ENCODE data around the gene TAF6. TPM values are rescaled to one million over a fixed set of nuclear protein-coding genes. Genes with fewer than 3 reads are reported as not detected.

The TAF6 gene
- total RNA-seq, 1 donor from 2014 or later = 80.5 TPM

- no peak for TF ChIP-seq CTCF (IDR thresholded peaks at IDR 0.05; ENCODE audit: insufficient read depth, low read length, poor library complexity, severe bottlenecking)
- no peaks in the 10 kb centered on the region for H3K27me3 ChIP-seq (ENCODE audit: control insufficient read depth, insufficient read depth, low read length)
- peaks cover 3% of the 10 kb centered on the region for H3K36me3 ChIP-seq (ENCODE audit: control insufficient read depth, insufficient read depth, low read length)
- no peak for DNase-seq (ENCODE audit: low read depth)
- no peak overlapping the region for H3K4me3 ChIP-seq (ENCODE audit: low read depth, low read length)
Measured at GRCh38 chr7:100061518-100062193, 57.5 kb downstream of the TAF6 start.

- no peak for TF ChIP-seq CTCF (IDR thresholded peaks at IDR 0.05; ENCODE audit: insufficient read depth, low read length, poor library complexity, severe bottlenecking)
- H3K36me3 ChIP-seq (ENCODE audit: control insufficient read depth, insufficient read depth, low read length) = peaks cover 3% of the 10 kb centered on the region
- no peak overlapping the region for H3K4me3 ChIP-seq (ENCODE audit: low read depth, low read length)
Measured at GRCh38 chr7:100059251-100059739, 59.9 kb downstream of the TAF6 start.

More at GRCh38 chr7:100059251-100059739, 59.9 kb downstream of the TAF6 start:
- DNase-seq (ENCODE audit: low read depth) = no peak
- no peaks in the 10 kb centered on the region for H3K27me3 ChIP-seq (ENCODE audit: control insufficient read depth, insufficient read depth, low read length)

Other genes with a start within 250 kb of the TAF6 start
- gene OR2AE1, start 242.3 kb downstream of the TAF6 start, total RNA-seq = not detected in 2 replicates
- 32.6 and 36.0 TPM in 2 replicates for gene TRIM4, start 199.8 kb downstream of the TAF6 start, total RNA-seq
- gene GJC3, start 189.7 kb downstream of the TAF6 start, total RNA-seq = not detected in 2 replicates
- 0.75 TPM in 1 of 2 replicates, not detected in the other for gene AZGP1, start 143.3 kb downstream of the TAF6 start, total RNA-seq
- gene ZKSCAN1, start 103.8 kb downstream of the TAF6 start, total RNA-seq = 32.5 and 40.3 TPM in 2 replicates
- 14.8 and 21.7 TPM in 2 replicates for gene ZSCAN21, start 69.6 kb downstream of the TAF6 start, total RNA-seq
- 39.9 and 44.9 TPM in 2 replicates for gene ZNF3, start 37.6 kb downstream of the TAF6 start, total RNA-seq
- 43.3 and 45.2 TPM in 2 replicates for gene COPS6, start 30.4 kb downstream of the TAF6 start, total RNA-seq
- gene MCM7, start 18.0 kb downstream of the TAF6 start, total RNA-seq = 96.9 and 101 TPM in 2 replicates
- 23.6 and 29.4 TPM in 2 replicates for gene AP4M1, start 17.7 kb downstream of the TAF6 start, total RNA-seq
- gene CNPY4, start 276 bp upstream of the TAF6 start, total RNA-seq = 10.1 TPM in 2 replicates
- 2.3 and 3.5 TPM in 2 replicates for gene MBLAC1, start 7.6 kb upstream of the TAF6 start, total RNA-seq
- gene LAMTOR4, start 29.6 kb upstream of the TAF6 start, total RNA-seq = 150 and 208 TPM in 2 replicates
- 10.4 and 23.1 TPM in 2 replicates for gene TRAPPC14, start 39.4 kb upstream of the TAF6 start, total RNA-seq
- gene GAL3ST4, start 49.3 kb upstream of the TAF6 start, total RNA-seq = 1.5 and 2.1 TPM in 2 replicates
- gene GPC2, start 58.0 kb upstream of the TAF6 start, total RNA-seq = 13.6 and 14.7 TPM in 2 replicates
- gene STAG3, start 58.6 kb upstream of the TAF6 start, total RNA-seq = 1.1 and 2.1 TPM in 2 replicates
- gene PVRIG, start 100.6 kb upstream of the TAF6 start, total RNA-seq = not detected in 2 replicates
- gene SPDYE3, start 188.3 kb upstream of the TAF6 start, total RNA-seq = not detected in 2 replicates
- gene PILRB, start 238.8 kb upstream of the TAF6 start, total RNA-seq = 19.3 and 20.8 TPM in 2 replicates

Data from kidney epithelial cell (primary cell).